Common myeloid progenitor, CD34-positive (primary cell): Measurements from ENCODE around the gene SPAG17.

Source experiments
- CTCF ChIA-PET: fragments of 350-600 bp; sonication (Branson Sonifier 250); formaldehyde crosslinking; loops from one replicate; lab custom pipeline; 2021; ENCODE audit warnings: antibody characterized with exemption; lab: Charles Lee
- POLR2A ChIA-PET: fragments of 350-600 bp; sonication (Branson Sonifier 250); formaldehyde crosslinking; loops from one replicate; lab custom pipeline; 2021; ENCODE audit warnings: antibody characterized with exemption; lab: Charles Lee
- DNase-seq, 3 donors: peaks; one replicate each; pipeline versions ENCODE4 v3.0.0 to v3.0.0-alpha.2; 2013
- H3K27ac ChIP-seq, 2 experiments: 1 replicate in 1 of 2; 2 replicates in 1 of 2; pipeline ENCODE4 v1.7.0; 2013; ENCODE audit warnings: inconsistent platforms in 2 of 2, low read length in 2 of 2, mild to moderate bottlenecking in 2 of 2, low read depth in 1 of 2, moderate library complexity in 1 of 2; ENCODE audit not compliant: severe bottlenecking in 2 of 2, insufficient read depth in 1 of 2, poor library complexity in 1 of 2
- H3K27me3 ChIP-seq, 5 experiments: replicated peaks in 2 of 5; 1 replicate in 3 of 5; 2 replicates in 2 of 5; pipeline versions ENCODE4 v1.6.1 to v1.7.0; 2013; ENCODE audit warnings: low read length in 4 of 5, mild to moderate bottlenecking in 2 of 5, moderate library complexity in 2 of 5, inconsistent platforms in 1 of 5; ENCODE audit not compliant: insufficient read depth in 5 of 5, control insufficient read depth in 4 of 5
- H3K36me3 ChIP-seq, 4 experiments: 1 replicate in 2 of 4; 2 replicates in 2 of 4; pipeline versions ENCODE4 v1.6.1 to v1.7.0; 2013; ENCODE audit warnings: low read length in 3 of 4, control low read depth in 1 of 4, mild to moderate bottlenecking in 1 of 4; ENCODE audit not compliant: control insufficient read depth in 4 of 4, insufficient read depth in 4 of 4
- H3K4me1 ChIP-seq, 4 experiments: 1 replicate in 3 of 4; 2 replicates in 1 of 4; pipeline versions ENCODE4 v1.6.1 to v1.7.1; 2013; ENCODE audit warnings: low read length in 3 of 4, mild to moderate bottlenecking in 3 of 4, control low read depth in 1 of 4, inconsistent platforms in 1 of 4, moderate library complexity in 1 of 4; ENCODE audit not compliant: control insufficient read depth in 4 of 4, insufficient read depth in 4 of 4; ENCODE audit errors: control extremely low read depth in 1 of 4
- H3K4me3 ChIP-seq, 7 experiments: 1 replicate in 4 of 7; 2 replicates in 3 of 7; pipeline versions ENCODE4 v1.5.1 to v1.7.0; 2013; ENCODE audit warnings: mild to moderate bottlenecking in 7 of 7, low read length in 6 of 7, moderate library complexity in 6 of 7, inconsistent platforms in 2 of 7, low read depth in 2 of 7, control low read depth in 1 of 7; ENCODE audit not compliant: insufficient read depth in 4 of 7, control insufficient read depth in 1 of 7; ENCODE audit errors: extremely low read depth in 1 of 7
- H3K9me3 ChIP-seq, 5 experiments: 1 replicate in 4 of 5; 2 replicates in 1 of 5; pipeline versions ENCODE4 v1.6.1 to v1.7.1; 2013; ENCODE audit warnings: low read length in 4 of 5, mild to moderate bottlenecking in 2 of 5, inconsistent platforms in 1 of 5, low read depth in 1 of 5, moderate library complexity in 1 of 5; ENCODE audit not compliant: control insufficient read depth in 4 of 5, insufficient read depth in 2 of 5; ENCODE audit errors: control extremely low read depth in 1 of 5
- WGBS: methylation state at CpG from one replicate; pipeline ENCODE4 v1.1.5; 2013; ENCODE audit not compliant: insufficient coverage; 5-methylcytosine and 5-hydroxymethylcytosine counted together

Gene SPAG17

GRCh38 chr1:118201524-118201923 is 16.5 kb upstream of the SPAG17 start:
- Histone ChIP-seq H3K36me3 (no peaks in the 10 kb centered on the region), H3K27me3 (no peaks in the 10 kb centered on the region), H3K27ac (no peak overlapping the region), H3K9me3 (no peaks in the 10 kb centered on the region), H3K4me3 (no peak overlapping the region), H3K4me1 (peaks cover 0 to 2% (median 0%) of the 10 kb centered on the region in 4 experiments)
- WGBS, result 88% methylated on average over 2 of the region's 3 CpGs
- peak in 1 of 3 donors; percentile 49 for DNase-seq
- POLR2A ChIA-PET, result no interaction called here
- CTCF ChIA-PET, result interaction anchor here (0.7 to 1.5 kb wide), 2 partner anchors 13 to 31 kb away, joined by 3 read pairs; no protein-coding TSS in a partner anchor

- Histone ChIP-seq H3K27me3 (no peaks in the 10 kb centered on the region), H3K36me3 (no peaks in the 10 kb centered on the region), H3K4me3 (no peak overlapping the region), H3K4me1 (peaks cover 0 to 2% (median 0%) of the 10 kb centered on the region in 4 experiments), H3K27ac (no peak overlapping the region), H3K9me3 (no peaks in the 10 kb centered on the region)
- CTCF ChIA-PET, result interaction anchor here (1.5 kb wide), 1 partner anchor 30 kb away, joined by 3 read pairs; no protein-coding TSS in a partner anchor
- WGBS, result no CpG with 5 or more reads among the region's 1 CpG
- POLR2A ChIA-PET, result no interaction called here
- DNase-seq, result no peak
Observed at GRCh38 chr1:118200836-118201235, 15.8 kb upstream of the SPAG17 start.

GRCh38 chr1:118190561-118190960 is 5.5 kb upstream of the SPAG17 start:
- CTCF ChIA-PET, result interaction anchor here (1.2 kb wide), 1 partner anchor 35 kb away, joined by 3 read pairs; no protein-coding TSS in a partner anchor
- Histone ChIP-seq H3K36me3 (no peaks in the 10 kb centered on the region), H3K27ac (no peak overlapping the region), H3K27me3 (no peaks in the 10 kb centered on the region), H3K9me3 (peaks cover 0 to 2% (median 0%) of the 10 kb centered on the region in 5 experiments), H3K4me3 (no peak overlapping the region), H3K4me1 (peaks cover 0 to 1% (median under 1%) of the 10 kb centered on the region in 4 experiments)
- WGBS, result no CpG with 5 or more reads among the region's 1 CpG
- POLR2A ChIA-PET, result no interaction called here
- DNase-seq, result no peak

- no CpG with 5 or more reads among the region's 2 CpGs for WGBS
- no peak overlapping the region for H3K27ac ChIP-seq
- no peak overlapping the region for H3K4me3 ChIP-seq
- H3K9me3 ChIP-seq, result peaks cover 0 to 2% (median 0%) of the 10 kb centered on the region in 5 experiments
- ChIA-PET POLR2A (no interaction called here), CTCF (no interaction called here)
- H3K4me1 ChIP-seq, result peaks cover 0 to 11% (median 8%) of the 10 kb centered on the region in 4 experiments
- no peak for DNase-seq
- H3K36me3 ChIP-seq, result no peaks in the 10 kb centered on the region
- no peaks in the 10 kb centered on the region for H3K27me3 ChIP-seq
Observed at GRCh38 chr1:118189564-118189963, 4.5 kb upstream of the SPAG17 start.

- no peaks in the 10 kb centered on the region for H3K27me3 ChIP-seq
- DNase-seq, result no peak
- no peaks in the 10 kb centered on the region for H3K36me3 ChIP-seq
- peaks cover 0 to 2% (median 0%) of the 10 kb centered on the region in 5 experiments for H3K9me3 ChIP-seq
- CTCF ChIA-PET, result no interaction called here
- no peak overlapping the region for H3K27ac ChIP-seq
- no CpG with 5 or more reads among the region's 1 CpG for WGBS
- H3K4me3 ChIP-seq, result no peak overlapping the region
- peaks cover 0 to 11% (median 8%) of the 10 kb centered on the region in 4 experiments for H3K4me1 ChIP-seq
- POLR2A ChIA-PET, result interaction anchor here (0.6 kb wide), 1 partner anchor 607 kb away, joined by 3 read pairs; no protein-coding TSS in a partner anchor
Observed at GRCh38 chr1:118188411-118188810, 3.4 kb upstream of the SPAG17 start.

- Histone ChIP-seq H3K4me3 (no peak overlapping the region), H3K27me3 (no peaks in the 10 kb centered on the region), H3K36me3 (no peaks in the 10 kb centered on the region), H3K9me3 (no peaks in the 10 kb centered on the region), H3K27ac (no peak overlapping the region), H3K4me1 (peaks cover 0 to 11% (median 8%) of the 10 kb centered on the region in 4 experiments)
- POLR2A ChIA-PET, result no interaction called here
- WGBS, result 100% methylated on average over 2 of the region's 4 CpGs
- no peak for DNase-seq
- CTCF ChIA-PET, result no interaction called here
Observed at GRCh38 chr1:118186026-118186425, 998 bp upstream of the SPAG17 start.

- H3K27ac ChIP-seq, result no peak overlapping the region
- peak overlapping the region in 6 of 7 experiments; percentile 2 to 79 (median 55) for H3K4me3 ChIP-seq
- ChIA-PET POLR2A (no interaction called here), CTCF (no interaction called here)
- H3K36me3 ChIP-seq, result no peaks in the 10 kb centered on the region
- no peaks in the 10 kb centered on the region for H3K27me3 ChIP-seq
- WGBS, result 54% methylated on average over 11 of the region's 11 CpGs
- H3K4me1 ChIP-seq, result peaks cover 0 to 11% (median 8%) of the 10 kb centered on the region in 4 experiments
- DNase-seq, result peak in 1 of 3 donors; percentile 21
- no peaks in the 10 kb centered on the region for H3K9me3 ChIP-seq
Observed at GRCh38 chr1:118184739-118185083, 317 bp downstream of the SPAG17 start.
